ENCODE data around the gene PRKX.
"Not testable (repeated sequence)": the region's sequence is repeated elsewhere in the genome, so short reads cannot be mapped to it uniquely, and the experiment has no call there.

The PRKX gene

GRCh38 chrX:3707673-3708274, 5.7 kb downstream of the PRKX start:
- not testable (repeated sequence) for DNase-seq

GRCh38 chrX:3706481-3706880, 7.0 kb downstream of the PRKX start:
- DNase-seq = no peak

- DNase-seq = not testable (repeated sequence)
These were observed 10.2 kb downstream of the PRKX start for GRCh38 chrX:3703251-3703650.

- DNase-seq = not testable (repeated sequence)
These were observed 11.4 kb downstream of the PRKX start for GRCh38 chrX:3702095-3702494.

GRCh38 chrX:3701445-3701928, 12.0 kb downstream of the PRKX start:
- peak; percentile 19 for DNase-seq

- peak; percentile 30 for DNase-seq
These were observed 13.5 kb downstream of the PRKX start for GRCh38 chrX:3699821-3700381.

- DNase-seq = no peak
These were observed 15.7 kb downstream of the PRKX start for GRCh38 chrX:3697701-3698279.

GRCh38 chrX:3697220-3697684, 16.2 kb downstream of the PRKX start:
- peak; percentile 49 for DNase-seq

- no peak for DNase-seq
These were observed 17.9 kb downstream of the PRKX start for GRCh38 chrX:3695536-3695935.

GRCh38 chrX:3690140-3690539, 23.3 kb downstream of the PRKX start:
- no peak for DNase-seq

GRCh38 chrX:3683236-3683635, 30.2 kb downstream of the PRKX start:
- DNase-seq = not testable (repeated sequence)

- DNase-seq = no peak
These were observed 33.0 kb downstream of the PRKX start for GRCh38 chrX:3680459-3680858.

GRCh38 chrX:3679669-3680068, 33.8 kb downstream of the PRKX start:
- no peak for DNase-seq

GRCh38 chrX:3678328-3678727, 35.1 kb downstream of the PRKX start:
- peak; percentile 41 for DNase-seq

- no peak for DNase-seq
These were observed 38.6 kb downstream of the PRKX start for GRCh38 chrX:3674881-3675280.

- no peak for DNase-seq
These were observed 43.5 kb downstream of the PRKX start for GRCh38 chrX:3669841-3670475.

- no peak for DNase-seq
These were observed 46.5 kb downstream of the PRKX start for GRCh38 chrX:3666975-3667374.

GRCh38 chrX:3664921-3665320, 48.5 kb downstream of the PRKX start:
- no peak for DNase-seq

- peak; percentile 68 for DNase-seq
These were observed 49.7 kb downstream of the PRKX start for GRCh38 chrX:3663576-3664250.

GRCh38 chrX:3659761-3660160, 53.7 kb downstream of the PRKX start:
- DNase-seq = no peak

GRCh38 chrX:3655181-3655580, 58.3 kb downstream of the PRKX start:
- no peak for DNase-seq

GRCh38 chrX:3653111-3653510, 60.3 kb downstream of the PRKX start:
- DNase-seq = no peak

GRCh38 chrX:3651277-3651676, 62.2 kb downstream of the PRKX start:
- peak; percentile 45 for DNase-seq
